CD4-positive, alpha-beta T cell treated with Interleukin-1 beta for 1 hour (primary cell): Measurements from ENCODE around the gene MTFR2.
A peak's percentile ranks its signal among the peaks of the same experiment; 100 is the strongest.
"Not testable (repeated sequence)": the region's sequence is repeated elsewhere in the genome, so short reads cannot be mapped to it uniquely, and the experiment has no call there.

ENCODE experiments used
- DNase-seq, 2 donors: peaks; one replicate each; pipeline ENCODE4 v3.0.0-alpha.2; 2020 to 2022

The MTFR2 gene

GRCh38 chr6:136232701-136233100 is 17.4 kb downstream of the MTFR2 start:
- no peak for DNase-seq

GRCh38 chr6:136230219-136230853 is 19.8 kb downstream of the MTFR2 start:
- no peak for DNase-seq

GRCh38 chr6:136228814-136229213 is 21.3 kb downstream of the MTFR2 start:
- no peak for DNase-seq

GRCh38 chr6:136226674-136227377 is 23.3 kb downstream of the MTFR2 start:
- no peak for DNase-seq

GRCh38 chr6:136226027-136226673 is 24.0 kb downstream of the MTFR2 start:
- peak; percentile 47 to 61 for DNase-seq

GRCh38 chr6:136225496-136225895 is 24.6 kb downstream of the MTFR2 start:
- DNase-seq = no peak

- DNase-seq = not testable (repeated sequence)
Measured at GRCh38 chr6:136224974-136225373, 25.1 kb downstream of the MTFR2 start.

- DNase-seq = no peak
Measured at GRCh38 chr6:136216503-136217401, 33.4 kb downstream of the MTFR2 start.

GRCh38 chr6:136213853-136214252 is 36.3 kb downstream of the MTFR2 start:
- DNase-seq = no peak

- DNase-seq = no peak
Measured at GRCh38 chr6:136213012-136213539, 37.0 kb downstream of the MTFR2 start.

- no peak for DNase-seq
Measured at GRCh38 chr6:136212608-136213007, 37.5 kb downstream of the MTFR2 start.

GRCh38 chr6:136210398-136211165 is 39.5 kb downstream of the MTFR2 start:
- DNase-seq = no peak

- DNase-seq = no peak
Measured at GRCh38 chr6:136209496-136209895, 40.6 kb downstream of the MTFR2 start.

GRCh38 chr6:136208783-136209182 is 41.3 kb downstream of the MTFR2 start:
- DNase-seq = no peak

- no peak for DNase-seq
Measured at GRCh38 chr6:136201732-136202131, 48.4 kb downstream of the MTFR2 start.

GRCh38 chr6:136192902-136193301 is 57.2 kb downstream of the MTFR2 start:
- no peak for DNase-seq

GRCh38 chr6:136191606-136192312 is 58.4 kb downstream of the MTFR2 start:
- DNase-seq = no peak

GRCh38 chr6:136189104-136189503 is 61.0 kb downstream of the MTFR2 start:
- no peak for DNase-seq

GRCh38 chr6:136188486-136188885 is 61.6 kb downstream of the MTFR2 start:
- DNase-seq = no peak

- DNase-seq = no peak
Measured at GRCh38 chr6:136186363-136186762, 63.7 kb downstream of the MTFR2 start.

- DNase-seq = no peak
Measured at GRCh38 chr6:136184738-136185137, 65.4 kb downstream of the MTFR2 start.
